HepG2 (cell line): ENCODE results near the gene EPB41L2. TPM values are rescaled to one million over a fixed set of nuclear protein-coding genes. Genes with fewer than 3 reads are reported as not detected.

Source experiments
- ATF3 ChIP-seq: sonication (generic); formaldehyde crosslinking; IDR thresholded peaks from 2 replicates; pipeline ENCODE4 v1.4.0; 2020; ENCODE audit warnings: missing genetic modification reagents
- ATF7-NPFF ChIP-seq: sonication (generic); formaldehyde crosslinking; IDR thresholded peaks from 2 replicates; pipeline ENCODE4 v1.8.1; 2023; ENCODE audit warnings: mild to moderate bottlenecking, low read depth, missing genetic modification reagents, moderate library complexity
- CBX2 ChIP-seq, 2 experiments: fragments of 200-600 bp in 1 of 2; sonication (generic); formaldehyde crosslinking in 1 of 2; IDR thresholded peaks; 2 replicates each; pipeline versions ENCODE4 v1.7.0 to v1.8.1; 2018 to 2022; ENCODE audit warnings: low read depth in 2 of 2, low read length in 1 of 2, mild to moderate bottlenecking in 1 of 2, missing genetic modification reagents in 1 of 2
- CHCHD3 ChIP-seq: sonication (generic); formaldehyde crosslinking; IDR thresholded peaks from 2 replicates; pipeline ENCODE4 v1.8.0; 2022; ENCODE audit warnings: mild to moderate bottlenecking, missing genetic modification reagents, moderate library complexity
- CHD4 ChIP-seq: fragments of 200-600 bp; sonication (generic); IDR thresholded peaks from 2 replicates; pipeline ENCODE4 v1.7.0; 2017; ENCODE audit warnings: mild to moderate bottlenecking, low read length, borderline replicate concordance
- CREB3 ChIP-seq: sonication (generic); formaldehyde crosslinking; IDR thresholded peaks from 2 replicates; pipeline ENCODE4 v1.5.0; 2020; ENCODE audit warnings: missing genetic modification reagents
- EZH2 ChIP-seq: conservative IDR thresholded peaks from 2 replicates; pipeline ENCODE4 v1.6.1; 2012; ENCODE audit warnings: mild to moderate bottlenecking, low read depth, low read length, moderate library complexity
- HMGXB4 ChIP-seq, 2 experiments: sonication (generic) in 1 of 2; formaldehyde crosslinking in 1 of 2; IDR thresholded peaks; 2 replicates each; pipeline versions ENCODE4 v1.4.0 to v1.6.1; 2018 to 2020; ENCODE audit warnings: missing genetic modification reagents in 2 of 2, borderline replicate concordance in 1 of 2, low read depth in 1 of 2, mild to moderate bottlenecking in 1 of 2, missing biosample characterization in 1 of 2
- ISX ChIP-seq: sonication (generic); formaldehyde crosslinking; conservative IDR thresholded peaks from 2 replicates; pipeline ENCODE4 v1.5.0; 2020; ENCODE audit warnings: missing genetic modification reagents
- KDM4B ChIP-seq: sonication (generic); formaldehyde crosslinking; IDR thresholded peaks from 2 replicates; pipeline ENCODE4 v1.4.0; 2020; ENCODE audit warnings: missing genetic modification reagents
- PHF20 ChIP-seq: sonication (generic); formaldehyde crosslinking; IDR thresholded peaks from 2 replicates; pipeline ENCODE4 v1.5.0; 2020; ENCODE audit warnings: mild to moderate bottlenecking, missing genetic modification reagents
- PLRG1 ChIP-seq: fragments of 450-650 bp; conservative IDR thresholded peaks from 2 replicates; pipeline ENCODE4 v1.6.1; 2016
- RFX3 ChIP-seq: IDR thresholded peaks from 2 replicates; pipeline ENCODE4 v1.6.1; 2016; ENCODE audit warnings: missing biosample characterization, missing genetic modification reagents
- TCF12 ChIP-seq, 2 experiments: fragments of 450-650 bp in 1 of 2; sonication (generic) in 1 of 2; formaldehyde crosslinking in 1 of 2; IDR thresholded peaks; 2 replicates each; pipeline versions ENCODE4 v1.6.1 to v1.8.0; 2017 to 2022; ENCODE audit warnings: antibody characterized with exemption in 1 of 2, mild to moderate bottlenecking in 1 of 2, missing genetic modification reagents in 1 of 2, moderate library complexity in 1 of 2
- TEAD3 ChIP-seq: optimal IDR thresholded peaks from 2 replicates; pipeline ENCODE3; 2016; ENCODE audit warnings: borderline replicate concordance
- TFE3 ChIP-seq: IDR thresholded peaks from 2 replicates; pipeline ENCODE4 v1.6.1; 2016
- TOE1 ChIP-seq: sonication (generic); formaldehyde crosslinking; IDR thresholded peaks from 2 replicates; pipeline ENCODE4 v1.4.0; 2020; ENCODE audit warnings: mild to moderate bottlenecking, missing genetic modification reagents
- TRIM22 ChIP-seq: fragments of 450-650 bp; IDR thresholded peaks from 2 replicates; pipeline ENCODE4 v1.6.1; 2017
- ZBTB49 ChIP-seq: sonication (generic); formaldehyde crosslinking; IDR thresholded peaks from 2 replicates; pipeline ENCODE4 v1.4.0; 2020; ENCODE audit warnings: missing genetic modification reagents, borderline replicate concordance
- ZNF143 ChIP-seq: sonication (generic); formaldehyde crosslinking; IDR thresholded peaks from 2 replicates; pipeline ENCODE4 v1.4.0; 2020; ENCODE audit warnings: missing genetic modification reagents
- ZNF251 ChIP-seq: sonication (generic); formaldehyde crosslinking; IDR thresholded peaks from 2 replicates; pipeline ENCODE4 v1.9.0; 2021; ENCODE audit warnings: mild to moderate bottlenecking, missing genetic modification reagents
- ZNF547 ChIP-seq: sonication (generic); formaldehyde crosslinking; IDR thresholded peaks from 2 replicates; pipeline ENCODE4 v1.5.1; 2020; ENCODE audit warnings: mild to moderate bottlenecking, missing genetic modification reagents
- ZNF768 ChIP-seq: sonication (generic); formaldehyde crosslinking; IDR thresholded peaks from 2 replicates; pipeline ENCODE4 v1.4.0; 2020; ENCODE audit warnings: missing genetic modification reagents
- polyA plus RNA-seq, 8 experiments: library from polyadenylated mRNA; depleted of rRNA in 3 of 8; stranded (reverse) in 7 of 8; unstranded in 1 of 8; fragments of >200 nt; fragmentation: Illumina TruSeq in 4 of 8; extraction: Trizol in 4 of 8; gene quantifications; 2 replicates each; pipeline versions ENCODE4 v1.2.1 to v1.2.3, GENCODE V29; 2011 to 2016; ENCODE audit warnings: low read depth in 4 of 8, missing spikeins in 1 of 8, mixed read lengths in 1 of 8; ENCODE audit not compliant: insufficient read depth in 1 of 8
- total RNA-seq, 5 experiments: library from RNA; depleted of rRNA; stranded (reverse); fragments of >200 nt; fragmentation: Illumina TruSeq; extraction: Trizol; gene quantifications; 2 replicates each; pipeline ENCODE4 v1.2.3, GENCODE V29; 2016; ENCODE audit warnings: low read depth in 1 of 5

Gene EPB41L2
- total and polyA plus RNA-seq, 2 of the 13 experiments (the other 11 are each of a cell fraction or from before 2014, with no cell fraction given) = 41.7 to 56.4 TPM

GRCh38 chr6:131084982-131085381 is 21.9 kb upstream of the EPB41L2 start (continued):
- TF ChIP-seq ZBTB49 (CRISPR knock-in tag) = no peak
- no peak for TF ChIP-seq ZNF143 (CRISPR knock-in tag)
- TF ChIP-seq ZNF547 (CRISPR knock-in tag) = no peak
- TF ChIP-seq CBX2 (IDR thresholded peaks at IDR 0.05; ENCODE audit: low read depth, low read length) = no peak
- no peak for TF ChIP-seq CBX2 (CRISPR knock-in tag; IDR thresholded peaks at IDR 0.05; ENCODE audit: low read depth)
- no peak for TF ChIP-seq PLRG1
- TF ChIP-seq ATF3 (CRISPR knock-in tag) = no peak
- TF ChIP-seq CREB3 (CRISPR knock-in tag) = no peak
- no peak for TF ChIP-seq ISX (CRISPR knock-in tag)
- no peak for TF ChIP-seq TRIM22
- no peak for TF ChIP-seq KDM4B (CRISPR knock-in tag)
- TF ChIP-seq ZNF251 (CRISPR knock-in tag) = no peak
- no peak for TF ChIP-seq PHF20
- TF ChIP-seq EZH2 = no peak
- no peak for TF ChIP-seq TFE3 (CRISPR knock-in tag)
- TF ChIP-seq CHCHD3 (CRISPR knock-in tag) = no peak
- TF ChIP-seq CHD4 = no peak
- no peak for TF ChIP-seq TOE1 (CRISPR knock-in tag)
- TF ChIP-seq RFX3 = no peak
- peak in 1 of 2 experiments; percentile 76; a peak in 2 of 4 replicates for TF ChIP-seq HMGXB4 (CRISPR knock-in tag; IDR thresholded peaks at IDR 0.05; ENCODE audit: borderline replicate concordance in 1 of 2, low read depth in 1 of 2)
- peak; percentile 78 for TF ChIP-seq TEAD3
- TF ChIP-seq ZNF768 (CRISPR knock-in tag) = no peak
- no peak for TF ChIP-seq ATF7-NPFF (CRISPR knock-in tag)
- TF ChIP-seq TCF12 (IDR thresholded peaks at IDR 0.05) = no peak
- no peak for TF ChIP-seq TCF12 (CRISPR knock-in tag; IDR thresholded peaks at IDR 0.05)
